Activated CD4-positive, alpha-beta T cell treated with anti-CD3 and anti-CD28 coated beads for 24 hours (primary cell): ENCODE data around the gene PUM2.
"Not testable (repeated sequence)": the region's sequence is repeated elsewhere in the genome, so short reads cannot be mapped to it uniquely, and the experiment has no call there.

Experiments
- DNase-seq, 2 donors: peaks; one replicate each; pipeline ENCODE4 v3.0.0-alpha.2; 2020; ENCODE audit warnings: low read depth in 2 of 2

PUM2 gene

DNA sequence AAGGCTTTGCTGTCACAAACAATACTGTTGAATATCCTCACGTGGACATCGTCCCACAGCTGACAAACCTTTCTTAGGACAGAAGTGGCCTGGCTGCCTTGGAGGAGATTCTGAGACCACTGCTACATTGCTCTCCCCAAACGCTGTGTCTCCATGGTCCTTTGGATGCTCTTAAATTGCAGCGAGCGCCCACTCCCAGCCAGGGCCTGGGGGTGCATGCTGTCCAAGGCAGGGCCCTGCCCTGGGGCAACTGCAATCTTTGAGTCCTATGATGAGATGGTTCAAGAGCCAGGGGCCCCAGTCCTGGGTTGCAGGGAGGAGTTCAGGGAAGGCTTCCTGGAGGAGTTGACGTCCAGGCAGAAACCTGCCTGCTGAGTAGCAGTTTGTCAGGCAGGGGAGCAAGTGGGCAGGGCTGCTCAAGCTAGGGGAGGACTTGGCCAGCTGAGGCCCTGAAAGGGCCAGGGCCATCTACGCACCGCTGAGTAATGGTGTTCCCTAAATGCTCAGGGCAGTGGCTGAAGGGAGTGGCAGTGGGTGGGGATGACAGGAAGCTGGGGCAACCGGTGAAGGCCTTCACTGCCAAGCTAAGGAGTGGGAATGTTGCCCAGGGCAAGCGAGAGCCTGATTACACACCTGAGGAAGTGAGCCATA is 114.9 kb downstream of the PUM2 start:
- DNase-seq, result no peak

DNA sequence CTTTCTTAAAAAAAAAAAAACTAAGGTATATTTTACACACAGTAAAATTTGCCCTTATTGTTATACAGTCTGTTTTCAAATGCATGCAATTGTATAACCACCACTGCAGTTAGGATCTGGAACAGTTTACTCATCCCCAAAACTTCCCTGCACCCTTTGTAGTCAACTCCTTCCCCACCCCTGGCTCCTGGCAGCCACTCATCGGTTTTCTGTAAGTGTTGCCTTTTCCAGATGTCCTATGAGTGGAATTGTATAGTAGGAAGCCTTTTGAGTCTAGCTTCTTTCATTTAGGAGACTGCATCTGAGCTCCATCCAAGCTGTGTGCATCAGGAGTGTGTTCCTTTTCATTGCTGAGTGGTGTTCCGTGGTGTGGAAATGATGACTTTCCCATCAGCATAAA is 116.0 kb downstream of the PUM2 start:
- DNase-seq, result not testable (repeated sequence)

DNA sequence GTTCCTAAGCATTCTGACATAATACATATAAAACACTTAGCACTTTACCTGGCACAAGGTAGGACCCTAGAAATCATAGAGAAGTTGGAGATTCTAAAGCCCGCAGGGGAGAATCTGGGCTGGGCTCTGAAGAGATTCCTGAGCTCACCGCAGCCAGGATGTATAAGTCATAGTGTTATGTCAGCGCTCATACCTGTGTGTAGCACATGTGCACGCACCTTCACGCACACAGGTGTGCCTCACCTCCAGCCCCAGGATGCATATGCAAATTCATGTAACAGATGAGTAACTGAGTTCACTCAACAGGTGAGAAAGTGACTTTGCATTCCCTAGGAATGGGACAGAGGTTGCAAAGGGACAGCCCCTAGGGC is 117.8 kb downstream of the PUM2 start:
- no peak for DNase-seq

DNA sequence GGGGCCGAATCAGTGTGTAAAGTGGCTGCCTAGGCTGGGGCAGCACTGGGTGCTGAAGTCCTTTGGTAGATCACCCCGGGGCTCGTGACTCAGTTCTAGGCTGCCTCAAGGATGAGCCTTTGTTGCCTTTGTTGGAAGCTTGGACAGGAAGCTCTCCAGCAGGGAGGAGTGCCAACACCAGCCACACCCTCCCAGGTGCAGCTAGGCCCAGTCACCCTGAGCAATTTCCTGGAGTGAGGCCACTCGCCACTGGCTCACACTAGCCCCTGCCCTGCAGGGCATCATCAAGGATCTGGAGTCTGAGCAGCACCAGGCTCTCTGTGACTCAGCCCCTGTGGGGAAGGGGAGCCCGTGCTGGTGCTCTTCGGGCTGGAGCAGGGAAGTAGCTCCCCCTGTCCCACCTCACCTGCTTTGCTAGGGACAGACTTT is 119.0 kb downstream of the PUM2 start:
- no peak for DNase-seq

DNA sequence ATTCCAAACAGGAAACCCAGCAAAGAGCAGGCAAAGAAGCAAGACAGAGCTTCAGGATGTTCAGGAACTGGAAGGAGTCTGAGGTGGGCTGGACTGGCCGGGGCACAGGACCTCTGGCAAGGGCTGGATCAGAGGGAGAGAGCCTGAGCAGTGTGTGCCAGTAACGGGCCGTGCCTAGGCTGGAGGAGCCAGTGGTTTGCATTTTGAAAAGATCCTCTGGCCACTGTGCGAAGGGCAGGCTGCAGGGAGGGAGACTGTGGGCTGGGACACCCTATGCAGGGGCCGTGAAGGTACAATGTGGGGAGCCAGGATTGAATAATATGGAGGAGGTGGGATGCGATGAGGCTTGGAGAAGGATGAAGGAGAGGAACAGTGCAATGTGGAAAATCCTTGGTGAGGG is 119.5 kb downstream of the PUM2 start:
- no peak for DNase-seq

DNA sequence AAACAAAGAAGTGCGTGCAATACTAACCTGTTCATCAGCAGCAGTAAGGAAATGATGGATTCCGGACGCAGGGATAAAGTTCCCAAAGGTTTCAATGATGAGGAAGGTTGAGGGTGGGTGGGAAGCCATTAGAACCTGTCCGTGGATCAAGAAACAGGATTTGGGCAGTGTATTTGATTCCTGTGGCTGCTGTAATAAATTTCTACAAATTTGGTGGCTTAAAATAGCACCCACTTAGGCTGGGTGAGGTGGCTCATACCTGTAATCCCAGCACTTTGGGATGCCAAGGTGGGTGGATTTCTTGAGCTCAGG is 120.6 kb downstream of the PUM2 start:
- DNase-seq, result no peak

DNA sequence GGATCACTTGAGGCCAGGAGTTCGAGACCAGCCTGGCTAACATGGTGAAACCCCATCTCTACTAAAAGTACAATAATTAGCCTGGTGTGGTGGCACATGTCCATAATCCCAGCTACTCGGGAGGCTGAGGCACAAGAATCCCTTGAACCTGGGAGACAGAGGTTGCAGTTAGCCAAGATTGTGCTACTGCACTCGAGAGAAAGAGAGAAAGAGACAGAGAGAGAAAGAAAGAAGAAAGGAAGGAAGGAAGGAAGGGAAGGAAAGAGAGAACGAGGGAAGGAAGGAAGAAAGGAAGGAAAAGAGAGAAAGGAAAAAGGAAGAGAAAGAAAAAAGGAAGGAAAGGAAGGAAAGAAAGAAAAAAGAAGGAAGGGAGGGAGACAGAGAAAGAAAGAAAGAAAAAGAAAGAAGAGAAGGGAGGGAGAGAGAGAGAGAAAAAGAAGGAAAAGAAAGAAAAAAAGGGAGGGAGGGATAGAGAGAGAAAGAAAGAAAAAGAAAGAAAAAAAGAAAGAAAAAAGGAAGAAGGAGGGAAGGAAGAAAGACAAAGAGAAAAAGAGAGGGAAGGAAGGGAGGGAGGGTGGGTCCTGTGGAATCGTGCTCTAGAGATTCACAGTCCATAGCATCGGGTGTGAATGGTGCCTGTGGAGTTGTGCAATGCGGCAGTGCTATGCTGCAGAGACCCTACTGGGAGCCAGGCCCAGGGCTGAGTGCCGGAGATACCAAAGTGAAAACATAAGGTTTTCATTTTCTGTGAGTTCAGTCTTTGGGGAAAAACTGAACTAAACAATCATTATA is 121.1 kb downstream of the PUM2 start:
- no peak for DNase-seq

DNA sequence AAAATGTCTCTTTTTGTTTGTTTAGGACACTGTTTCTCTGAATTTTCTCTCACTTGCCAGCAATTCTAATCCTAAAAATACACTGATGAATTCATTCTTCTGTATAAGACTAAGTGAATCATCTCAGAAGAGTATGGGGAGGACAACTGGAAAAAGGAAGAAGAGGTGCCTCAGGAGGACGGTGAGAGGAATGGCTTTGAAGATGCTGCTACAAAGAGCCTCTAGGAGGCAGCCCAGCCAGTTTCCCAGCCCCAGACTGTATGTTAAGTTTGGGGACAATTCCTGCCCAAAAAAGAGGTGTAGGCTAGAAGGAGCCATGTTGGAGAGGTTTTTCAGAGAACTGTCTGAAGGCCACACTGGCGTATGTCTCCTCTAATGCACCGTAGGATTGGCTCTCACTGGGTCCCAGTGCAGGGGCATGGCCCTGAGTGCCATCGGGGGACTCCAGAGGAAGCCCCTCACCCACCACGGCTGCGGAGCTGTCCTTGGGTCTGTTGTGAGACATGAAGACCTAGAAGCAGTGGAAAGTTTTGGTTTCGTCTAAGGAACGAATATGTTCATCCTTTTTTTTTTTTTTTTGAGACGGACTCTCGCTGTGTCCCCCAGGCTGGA is 122.6 kb downstream of the PUM2 start:
- DNase-seq, result no peak

DNA sequence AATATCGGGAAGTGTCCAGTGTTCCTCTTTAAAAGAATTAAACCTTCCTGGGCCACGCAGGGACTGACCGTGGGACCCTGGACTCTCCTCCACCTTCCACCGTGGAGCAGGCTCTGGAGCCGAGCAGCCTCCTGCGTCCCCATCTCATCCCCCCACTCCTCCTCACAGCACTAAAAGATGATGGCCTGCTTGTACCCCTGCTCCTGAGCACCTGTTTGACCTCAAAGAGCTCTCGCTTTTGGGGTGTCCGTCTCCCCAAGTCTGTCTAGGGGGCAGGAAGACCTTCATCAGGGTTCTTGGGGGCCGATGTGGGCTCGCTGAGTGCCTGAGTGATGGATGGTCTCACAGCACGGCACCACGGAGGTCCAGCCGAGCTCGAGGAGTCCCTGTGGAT is 124.5 kb downstream of the PUM2 start:
- DNase-seq, result no peak

DNA sequence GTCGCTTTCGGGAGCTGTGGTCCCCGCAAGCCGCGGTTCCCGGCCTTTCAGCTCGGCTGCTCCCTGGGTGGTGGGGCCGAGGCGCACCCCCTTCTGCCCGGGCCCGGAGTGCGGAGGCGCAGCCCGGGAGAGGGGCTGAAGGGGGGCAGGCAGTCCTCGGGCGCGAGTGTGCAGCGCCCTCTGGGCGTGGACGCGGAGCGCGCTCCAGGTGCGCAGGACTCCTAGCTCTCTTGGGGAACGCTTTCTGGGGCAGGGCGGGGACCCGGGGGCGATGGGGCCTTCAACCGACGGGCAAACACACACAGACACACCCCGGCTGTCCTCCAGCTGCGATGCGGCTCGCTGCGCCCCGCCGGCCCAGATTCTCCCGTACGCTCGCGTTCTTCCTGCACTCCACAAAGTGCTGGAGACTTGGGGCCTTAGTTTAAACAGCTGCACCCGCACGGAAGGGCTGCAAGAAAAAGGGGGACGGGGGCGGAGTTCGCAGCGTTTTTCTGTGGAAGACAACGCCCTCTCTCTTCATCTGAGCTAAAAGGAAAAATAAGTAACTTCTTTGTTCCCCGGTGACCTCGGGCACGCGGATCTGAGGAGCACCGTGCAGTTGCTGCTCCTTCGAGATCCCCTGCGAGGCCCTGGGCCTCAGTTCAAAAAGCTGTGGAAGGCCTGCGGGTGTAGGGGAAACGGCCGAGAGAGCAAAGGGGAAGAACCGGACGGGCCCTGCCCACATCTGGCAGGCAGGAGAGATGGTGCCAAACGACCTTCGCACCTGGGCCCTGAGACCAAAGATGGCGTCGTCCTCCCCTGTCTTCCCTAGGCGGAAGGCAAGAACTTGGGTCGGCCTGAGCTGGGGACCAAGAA is 125.1 kb downstream of the PUM2 start:
- DNase-seq, result peak; percentile 11 to 44

DNA sequence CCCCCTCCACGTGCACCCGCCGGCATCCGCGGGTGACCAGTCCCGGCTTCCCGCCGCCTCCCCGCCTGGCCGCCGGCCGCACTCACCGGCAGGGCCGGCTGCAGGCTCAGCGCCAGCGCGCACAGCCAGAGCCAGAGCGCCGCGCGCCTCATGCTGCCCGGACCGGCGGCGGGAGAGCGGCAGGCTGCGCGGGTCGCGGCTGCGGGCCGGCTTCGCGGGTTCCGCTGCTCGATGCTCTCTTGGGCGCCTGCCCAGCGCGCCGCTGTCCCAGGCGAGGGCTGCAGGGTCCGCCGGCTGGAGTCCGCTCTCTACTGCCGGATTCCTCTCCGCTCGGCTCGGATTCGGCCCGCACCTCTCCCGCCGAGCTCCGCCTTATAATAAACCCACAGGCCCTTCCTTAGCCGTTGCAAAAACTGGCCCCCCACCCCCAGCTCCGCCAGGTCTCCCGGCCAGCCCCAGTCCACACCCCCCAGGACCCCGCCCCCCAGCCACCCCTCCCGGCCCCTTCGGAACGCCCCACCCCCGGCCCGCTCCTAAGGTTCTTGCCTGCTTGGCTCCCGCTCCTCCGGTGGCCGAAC is 125.8 kb downstream of the PUM2 start, which contains the start of gene SDC1:
TSS of gene SDC1 (minus strand) at position 415 of the 578 bp plus-strand sequence. CDS start at position 152, 263 bp downstream.
- no peak for DNase-seq

DNA sequence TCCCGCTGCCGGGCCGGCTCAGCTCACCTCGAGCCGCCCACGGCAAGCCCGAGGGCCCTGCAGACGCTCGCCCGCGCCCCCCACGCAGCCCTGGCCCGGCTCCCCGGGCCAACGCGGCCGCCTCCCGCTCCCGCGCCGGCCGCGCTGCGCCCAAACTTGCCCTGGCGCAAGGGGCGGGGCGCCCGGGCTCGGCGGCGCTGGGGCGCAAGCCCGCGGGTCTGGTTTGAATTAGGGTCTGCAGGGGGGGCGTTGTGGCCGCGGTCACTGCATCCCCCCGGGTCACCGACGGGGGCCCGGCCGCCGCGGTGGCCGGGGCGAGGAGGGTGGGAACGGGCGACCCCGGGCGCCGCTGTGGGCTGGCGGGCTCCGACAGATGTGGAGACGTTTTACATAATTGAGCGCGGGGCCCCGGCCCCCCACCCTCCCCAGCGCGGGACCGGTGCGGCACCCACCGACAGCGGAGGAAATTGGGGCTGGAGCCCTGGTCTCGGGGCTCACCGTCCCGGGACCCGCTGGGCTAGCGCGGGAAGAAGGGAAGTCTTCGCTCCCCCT is 126.4 kb downstream of the PUM2 start:
- DNase-seq, result no peak

DNA sequence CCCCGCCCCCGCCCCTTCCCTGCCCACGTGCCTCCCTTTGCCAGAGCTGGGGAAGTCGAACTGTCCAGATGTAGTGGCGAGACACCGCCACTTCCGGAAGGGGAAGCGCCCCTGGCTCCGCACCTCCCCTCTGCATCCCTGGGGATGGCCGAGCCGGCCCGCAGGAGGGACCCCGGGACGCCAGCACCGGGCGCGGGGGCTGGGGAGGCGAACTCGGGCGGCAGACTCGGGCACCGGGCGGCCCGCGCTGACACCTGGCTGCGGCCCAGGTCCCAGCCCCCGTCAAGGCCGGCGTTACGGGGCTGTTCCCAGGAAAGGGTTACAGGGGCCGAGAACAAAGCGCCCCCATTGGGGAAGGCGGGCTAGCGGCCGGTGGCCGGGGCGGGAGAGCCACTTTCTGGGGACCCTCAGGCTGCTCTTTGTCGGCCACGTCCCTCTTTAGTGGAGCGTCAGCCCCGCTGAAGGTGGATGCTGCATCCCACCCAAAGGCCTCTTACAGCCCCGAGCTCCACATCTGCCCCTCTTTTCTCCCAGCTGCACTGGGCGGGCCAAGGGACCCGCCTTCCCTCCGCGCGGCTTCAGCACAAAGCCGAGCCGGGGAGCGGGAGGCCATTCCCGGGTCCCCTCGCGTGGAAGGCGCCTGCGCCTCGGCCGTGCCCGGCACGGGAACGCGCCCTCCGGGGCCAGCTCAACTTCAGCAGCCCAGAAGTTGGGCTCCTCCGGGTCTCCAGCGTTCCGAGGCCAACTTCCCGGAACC is 127.1 kb downstream of the PUM2 start:
- DNase-seq, result no peak

DNA sequence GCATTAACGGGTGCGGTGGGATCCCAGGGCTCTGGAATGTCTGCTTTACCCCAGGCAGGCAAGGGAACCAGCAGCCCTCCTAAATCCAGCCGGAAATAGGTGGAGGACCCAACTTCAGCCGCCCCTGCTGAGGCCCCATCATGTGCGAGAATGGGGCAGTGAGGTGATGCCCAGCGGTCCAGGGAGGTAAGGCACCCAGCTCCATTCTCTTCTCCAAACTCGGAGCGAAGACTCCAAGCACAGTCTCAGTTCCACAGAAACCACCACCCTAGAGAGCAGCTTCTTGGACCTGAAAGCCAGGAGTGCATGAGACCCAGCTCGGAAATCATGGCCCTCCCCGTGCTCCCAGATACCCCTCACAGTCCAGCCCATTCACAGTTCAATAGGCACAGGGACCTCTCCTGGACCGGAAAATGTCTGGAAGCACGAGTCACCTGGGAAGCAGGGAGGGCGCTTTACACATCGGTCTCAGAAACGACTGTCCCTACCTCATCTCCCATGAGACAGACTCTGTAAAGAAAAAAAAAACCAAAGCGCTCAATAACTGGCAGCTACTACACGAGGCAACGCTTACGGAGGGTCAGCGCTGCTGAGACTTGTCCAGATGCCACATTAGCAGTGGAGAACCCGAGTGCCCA is 127.8 kb downstream of the PUM2 start:
- DNase-seq, result no peak

DNA sequence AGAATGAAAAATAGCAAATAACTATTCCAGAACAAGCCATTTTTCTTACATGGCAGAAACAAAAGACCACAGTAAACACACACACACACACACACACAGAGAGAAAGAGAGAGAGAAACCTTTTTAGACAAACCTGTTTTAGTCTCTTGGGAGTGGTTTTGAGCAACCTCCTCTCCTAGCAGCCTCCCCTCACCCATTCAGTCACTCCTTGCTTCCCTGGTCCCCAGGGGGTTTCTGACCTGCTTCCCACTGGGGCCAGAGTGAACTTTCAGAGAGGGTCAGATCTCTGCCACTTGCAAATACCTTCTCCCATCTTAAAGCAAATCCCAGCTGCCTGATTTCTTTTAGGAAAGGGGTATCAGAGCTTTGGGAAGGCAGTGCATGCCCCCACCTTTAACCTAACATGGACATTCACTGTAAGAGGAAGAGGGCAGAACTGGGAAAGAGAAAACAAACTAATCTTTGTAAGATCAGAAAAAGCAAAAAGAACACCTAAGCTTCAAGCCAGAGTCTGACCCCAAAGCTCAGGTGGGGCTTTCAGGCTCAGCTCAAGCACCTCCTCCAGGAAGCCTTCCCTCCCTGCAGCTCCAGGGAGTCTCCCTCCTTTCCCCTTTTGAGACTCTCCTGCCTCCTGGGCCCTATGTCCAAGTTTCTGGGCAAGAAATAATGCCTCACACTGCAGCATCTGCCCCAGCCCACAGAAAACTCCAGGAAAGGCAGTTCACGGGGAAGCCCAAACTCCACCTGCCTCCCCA is 128.5 kb downstream of the PUM2 start:
- DNase-seq, result no peak

DNA sequence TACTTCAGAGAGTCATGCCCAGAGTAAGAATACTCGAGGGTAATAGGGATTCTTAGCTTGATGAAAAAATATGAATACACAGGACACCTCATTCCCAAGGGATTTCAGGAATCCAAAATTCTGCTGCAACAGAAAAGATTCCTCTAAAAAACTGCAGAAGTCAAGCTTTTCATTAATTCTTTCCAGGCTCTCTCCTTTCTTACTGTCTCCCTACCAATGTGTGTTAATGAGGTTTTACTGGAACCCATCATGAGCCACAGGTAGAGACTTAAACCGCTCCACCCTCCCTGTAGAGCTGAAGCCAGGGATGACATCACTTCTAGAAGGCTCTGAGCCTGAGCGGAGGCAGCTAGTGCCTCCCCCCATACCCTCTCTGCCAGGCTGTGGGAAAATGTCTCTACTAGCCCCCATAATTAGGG is 129.1 kb downstream of the PUM2 start:
- no peak for DNase-seq

DNA sequence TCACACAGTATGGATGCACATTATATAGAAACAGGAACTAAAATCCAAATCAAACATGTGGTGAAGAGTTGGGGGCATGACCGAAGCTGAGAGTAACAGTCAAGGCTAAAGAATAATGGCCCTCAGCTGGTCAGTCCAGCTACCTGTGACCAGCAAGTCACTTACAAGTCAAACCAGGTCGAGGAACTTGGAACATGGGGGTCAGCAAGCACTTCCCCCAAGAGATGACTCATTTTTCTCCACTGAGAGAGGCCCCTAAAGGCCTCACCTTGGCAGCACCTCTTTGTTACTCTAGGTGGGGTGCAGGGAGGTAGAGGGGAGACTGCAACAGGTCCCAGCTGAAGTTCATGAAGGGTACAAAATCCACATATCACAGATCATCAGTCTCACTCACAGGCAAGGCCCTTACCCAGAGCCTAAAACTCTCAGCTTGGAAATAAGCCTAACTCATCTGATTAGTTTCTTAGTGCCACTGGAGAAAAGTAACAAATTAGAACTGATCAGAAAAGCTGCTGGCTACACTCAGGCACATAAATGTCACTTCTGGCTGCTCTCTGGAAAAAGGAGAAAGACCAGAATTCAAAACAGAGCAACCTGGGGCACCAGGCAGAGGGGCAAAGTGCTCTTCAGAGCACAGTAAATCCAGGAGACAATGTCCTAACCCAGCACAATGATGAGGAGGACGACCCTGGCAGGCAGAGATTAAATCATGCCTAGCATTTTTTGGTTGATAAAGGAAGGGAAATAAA is 129.7 kb downstream of the PUM2 start:
- DNase-seq, result no peak

DNA sequence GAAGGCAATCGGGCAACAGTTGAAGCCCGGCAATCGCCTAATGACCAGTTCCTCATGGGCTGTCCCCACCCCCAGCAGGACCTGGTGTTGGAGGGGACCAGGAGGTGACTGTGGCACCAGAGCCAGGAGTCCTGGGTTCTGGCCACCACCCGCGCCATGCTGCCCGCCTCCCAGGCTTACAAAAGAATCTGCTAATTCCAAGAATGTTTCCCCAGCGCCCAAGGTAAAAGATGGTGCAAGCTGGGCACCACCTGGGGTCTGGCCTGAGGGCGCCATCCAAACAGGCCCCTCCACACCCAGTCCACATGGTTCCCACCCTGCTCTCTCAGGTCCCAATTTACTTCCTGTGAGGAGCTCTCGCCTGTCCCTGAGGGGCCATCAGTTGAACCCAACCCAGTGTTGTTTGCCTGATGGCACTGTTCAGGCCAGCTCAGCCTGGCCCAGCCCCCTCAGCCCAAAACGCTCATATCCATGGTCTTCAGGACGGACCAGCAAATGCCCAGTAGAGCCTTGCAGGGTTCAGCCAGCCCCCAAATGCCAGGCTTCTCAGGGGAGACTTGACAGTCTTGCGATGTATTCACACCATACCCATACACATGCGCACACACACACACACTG is 130.8 kb downstream of the PUM2 start:
- DNase-seq, result no peak
